Body of pancreas (tissue), 4 donors: ENCODE measurements around the gene NANOS2.

Experiments
- CTCF ChIP-seq, 7 experiments: fragments of 450-650 bp in 4 of 7; fragments of 200-600 bp in 3 of 7; sonication (generic) in 3 of 7; IDR thresholded peaks; one replicate each; pipeline ENCODE4 v1.5.1; 2016 to 2019; ENCODE audit warnings: antibody characterized with exemption in 7 of 7
- POLR2A ChIP-seq, 3 donors: fragments of 450-650 bp; IDR thresholded peaks; one replicate each; pipeline ENCODE4 v1.6.1; 2016; ENCODE audit warnings: antibody characterized with exemption in 3 of 3, mild to moderate bottlenecking in 2 of 3

- TF ChIP-seq CTCF (IDR thresholded peaks at IDR 0.05) (no peak), POLR2A (IDR thresholded peaks at IDR 0.05) (no peak)
Observed at GRCh38 chr19:45866400-45867176, 48.0 kb downstream of the NANOS2 start.
